Measurements from ENCODE around the gene WBP1L.

DNA sequence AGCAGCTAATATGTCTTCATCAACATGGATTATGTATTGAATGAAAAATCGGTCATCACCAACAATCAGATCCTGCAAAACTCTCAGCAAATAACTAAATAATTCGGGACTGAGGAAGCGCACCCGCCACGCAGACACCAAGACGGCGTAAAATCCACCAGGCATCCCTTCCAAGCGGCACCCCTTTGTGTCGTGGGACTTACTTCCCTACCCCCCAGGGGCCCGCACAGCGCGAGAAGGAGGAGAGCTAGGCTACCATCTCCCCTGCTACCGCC lies 30.3 kb upstream of the WBP1L start:
- TF ChIP-seq POLR2A (IDR thresholded peaks at IDR 0.05) = no peak
- TF ChIP-seq, protein P1, sequence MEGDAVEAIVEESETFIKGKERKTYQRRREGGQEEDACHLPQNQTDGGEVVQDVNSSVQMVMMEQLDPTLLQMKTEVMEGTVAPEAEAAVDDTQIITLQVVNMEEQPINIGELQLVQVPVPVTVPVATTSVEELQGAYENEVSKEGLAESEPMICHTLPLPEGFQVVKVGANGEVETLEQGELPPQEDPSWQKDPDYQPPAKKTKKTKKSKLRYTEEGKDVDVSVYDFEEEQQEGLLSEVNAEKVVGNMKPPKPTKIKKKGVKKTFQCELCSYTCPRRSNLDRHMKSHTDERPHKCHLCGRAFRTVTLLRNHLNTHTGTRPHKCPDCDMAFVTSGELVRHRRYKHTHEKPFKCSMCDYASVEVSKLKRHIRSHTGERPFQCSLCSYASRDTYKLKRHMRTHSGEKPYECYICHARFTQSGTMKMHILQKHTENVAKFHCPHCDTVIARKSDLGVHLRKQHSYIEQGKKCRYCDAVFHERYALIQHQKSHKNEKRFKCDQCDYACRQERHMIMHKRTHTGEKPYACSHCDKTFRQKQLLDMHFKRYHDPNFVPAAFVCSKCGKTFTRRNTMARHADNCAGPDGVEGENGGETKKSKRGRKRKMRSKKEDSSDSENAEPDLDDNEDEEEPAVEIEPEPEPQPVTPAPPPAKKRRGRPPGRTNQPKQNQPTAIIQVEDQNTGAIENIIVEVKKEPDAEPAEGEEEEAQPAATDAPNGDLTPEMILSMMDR (IDR thresholded peaks at IDR 0.05) = no peak

Measured in vagina (tissue), 2 donors.